ENCODE results near the gene JPT2.
"Not testable (repeated sequence)": the region's sequence is repeated elsewhere in the genome, so short reads cannot be mapped to it uniquely, and the experiment has no call there.

JPT2 gene

DNA sequence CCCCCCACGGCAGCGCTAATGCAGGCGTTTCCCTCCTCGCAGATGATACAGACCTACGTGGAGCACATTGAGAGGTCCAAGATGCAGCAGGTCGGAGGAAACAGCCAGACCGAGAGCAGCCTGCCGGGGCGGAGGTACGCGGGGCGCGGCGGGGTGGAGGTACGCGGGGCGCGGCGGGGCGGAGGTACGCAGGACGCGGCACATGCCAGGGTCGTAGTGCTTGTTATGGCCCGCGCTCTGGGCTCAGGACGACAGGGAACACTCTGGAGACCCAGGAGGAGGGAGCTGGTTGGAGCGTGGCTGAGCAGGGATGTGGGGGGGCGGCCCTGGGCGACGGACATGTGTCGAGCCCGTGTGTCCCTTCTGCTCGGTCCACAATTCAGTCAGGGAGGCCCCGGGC is 51.4 kb downstream of the JPT2 start:
- DNase-seq (ENCODE audit: extremely low read depth, insufficient read length), result no peak

DNA sequence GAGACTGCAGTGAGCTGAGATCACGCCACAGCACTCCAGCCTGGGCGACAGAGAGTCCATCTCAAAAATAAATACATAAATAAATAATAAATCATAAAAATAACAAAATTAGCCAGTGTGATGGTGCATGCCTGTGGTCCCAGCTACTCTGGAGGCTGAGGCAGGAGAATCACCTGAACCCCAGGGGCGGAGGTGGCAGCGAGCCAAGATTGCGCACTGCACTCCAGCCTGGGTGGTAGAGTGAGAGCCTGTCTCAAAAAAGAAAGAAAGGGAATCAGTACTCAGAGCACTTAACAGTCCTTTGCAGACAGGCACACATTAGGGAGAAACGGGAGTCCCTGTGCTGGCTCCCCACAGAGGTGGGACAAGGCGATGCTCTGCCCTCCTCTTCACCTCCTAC is 53.0 kb downstream of the JPT2 start:
- DNase-seq (ENCODE audit: extremely low read depth, insufficient read length), result no peak
- TF ChIP-seq, protein P1, sequence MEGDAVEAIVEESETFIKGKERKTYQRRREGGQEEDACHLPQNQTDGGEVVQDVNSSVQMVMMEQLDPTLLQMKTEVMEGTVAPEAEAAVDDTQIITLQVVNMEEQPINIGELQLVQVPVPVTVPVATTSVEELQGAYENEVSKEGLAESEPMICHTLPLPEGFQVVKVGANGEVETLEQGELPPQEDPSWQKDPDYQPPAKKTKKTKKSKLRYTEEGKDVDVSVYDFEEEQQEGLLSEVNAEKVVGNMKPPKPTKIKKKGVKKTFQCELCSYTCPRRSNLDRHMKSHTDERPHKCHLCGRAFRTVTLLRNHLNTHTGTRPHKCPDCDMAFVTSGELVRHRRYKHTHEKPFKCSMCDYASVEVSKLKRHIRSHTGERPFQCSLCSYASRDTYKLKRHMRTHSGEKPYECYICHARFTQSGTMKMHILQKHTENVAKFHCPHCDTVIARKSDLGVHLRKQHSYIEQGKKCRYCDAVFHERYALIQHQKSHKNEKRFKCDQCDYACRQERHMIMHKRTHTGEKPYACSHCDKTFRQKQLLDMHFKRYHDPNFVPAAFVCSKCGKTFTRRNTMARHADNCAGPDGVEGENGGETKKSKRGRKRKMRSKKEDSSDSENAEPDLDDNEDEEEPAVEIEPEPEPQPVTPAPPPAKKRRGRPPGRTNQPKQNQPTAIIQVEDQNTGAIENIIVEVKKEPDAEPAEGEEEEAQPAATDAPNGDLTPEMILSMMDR (IDR thresholded peaks at IDR 0.05; ENCODE audit: insufficient read depth, low read length, poor library complexity, severe bottlenecking), result no peak
- H3K27me3 ChIP-seq (replicated peaks; ENCODE audit: control insufficient read depth, insufficient read depth, low read length), result no peaks in the 10 kb centered on the region
- peaks cover 43% of the 10 kb centered on the region for H3K36me3 ChIP-seq (ENCODE audit: control insufficient read depth, insufficient read depth, low read length)
- H3K4me3 ChIP-seq (replicated peaks; ENCODE audit: low read depth, low read length), result no peak overlapping the region

More for the DNA sequence above, 51.4 kb downstream of the JPT2 start:
- no peak overlapping the region for H3K4me3 ChIP-seq (replicated peaks; ENCODE audit: low read depth, low read length)
- no peaks in the 10 kb centered on the region for H3K27me3 ChIP-seq (replicated peaks; ENCODE audit: control insufficient read depth, insufficient read depth, low read length)
- TF ChIP-seq, protein P1 (IDR thresholded peaks at IDR 0.05; ENCODE audit: insufficient read depth, low read length, poor library complexity, severe bottlenecking), result no peak
- H3K36me3 ChIP-seq (ENCODE audit: control insufficient read depth, insufficient read depth, low read length), result peaks cover 45% of the 10 kb centered on the region

DNA sequence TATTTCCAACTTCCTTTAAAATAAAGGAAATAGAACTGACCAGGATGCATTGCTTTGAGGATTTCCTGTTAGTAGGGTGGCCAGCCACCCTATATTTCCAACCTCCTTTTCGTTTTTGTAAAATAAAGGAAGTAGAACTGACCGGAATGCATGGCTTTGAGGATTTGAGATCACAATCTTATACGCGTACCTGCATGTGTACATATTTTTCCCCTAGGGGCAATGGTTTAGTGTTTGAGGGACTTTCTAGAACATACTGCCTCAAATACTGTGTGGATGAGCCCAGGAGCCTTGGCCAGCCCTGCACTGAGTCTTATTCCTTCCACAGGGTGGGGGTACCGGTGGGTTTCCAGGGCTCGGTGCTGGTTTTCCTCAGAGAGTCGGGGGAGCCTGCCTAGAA is 53.5 kb downstream of the JPT2 start:
- TF ChIP-seq, protein P1 (IDR thresholded peaks at IDR 0.05; ENCODE audit: insufficient read depth, low read length, poor library complexity, severe bottlenecking), result no peak
- H3K27me3 ChIP-seq (replicated peaks; ENCODE audit: control insufficient read depth, insufficient read depth, low read length), result no peaks in the 10 kb centered on the region
- peaks cover 42% of the 10 kb centered on the region for H3K36me3 ChIP-seq (ENCODE audit: control insufficient read depth, insufficient read depth, low read length)
- no peak overlapping the region for H3K4me3 ChIP-seq (replicated peaks; ENCODE audit: low read depth, low read length)
- DNase-seq (ENCODE audit: extremely low read depth, insufficient read length), result no peak

DNA sequence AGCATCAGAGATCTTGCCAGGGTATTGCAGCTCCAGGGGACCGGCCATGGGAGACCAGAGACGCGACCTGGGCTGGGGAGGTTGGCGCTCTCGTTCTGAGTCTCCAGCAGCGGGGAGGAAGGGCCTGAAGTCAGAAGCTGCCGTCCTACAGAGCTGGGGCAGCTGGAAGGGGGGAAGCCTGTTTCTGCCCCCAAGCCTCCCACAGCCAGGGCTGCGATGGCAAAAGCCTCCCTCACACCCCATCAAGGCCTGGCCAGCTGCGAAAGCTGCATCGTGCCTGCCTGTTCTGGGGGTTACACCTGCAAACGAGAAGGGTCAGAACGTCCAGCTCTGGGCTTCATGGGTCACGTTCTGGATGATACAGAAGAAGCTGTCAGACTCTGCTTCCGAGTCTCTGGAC is 54.0 kb downstream of the JPT2 start:
- Histone ChIP-seq H3K27me3 (replicated peaks; ENCODE audit: control insufficient read depth, insufficient read depth, low read length) (no peaks in the 10 kb centered on the region), H3K36me3 (ENCODE audit: control insufficient read depth, insufficient read depth, low read length) (peaks cover 38% of the 10 kb centered on the region), H3K4me3 (replicated peaks; ENCODE audit: low read depth, low read length) (no peak overlapping the region)
- TF ChIP-seq, protein P1 (IDR thresholded peaks at IDR 0.05; ENCODE audit: insufficient read depth, low read length, poor library complexity, severe bottlenecking), result no peak
- DNase-seq (ENCODE audit: extremely low read depth, insufficient read length), result no peak

DNA sequence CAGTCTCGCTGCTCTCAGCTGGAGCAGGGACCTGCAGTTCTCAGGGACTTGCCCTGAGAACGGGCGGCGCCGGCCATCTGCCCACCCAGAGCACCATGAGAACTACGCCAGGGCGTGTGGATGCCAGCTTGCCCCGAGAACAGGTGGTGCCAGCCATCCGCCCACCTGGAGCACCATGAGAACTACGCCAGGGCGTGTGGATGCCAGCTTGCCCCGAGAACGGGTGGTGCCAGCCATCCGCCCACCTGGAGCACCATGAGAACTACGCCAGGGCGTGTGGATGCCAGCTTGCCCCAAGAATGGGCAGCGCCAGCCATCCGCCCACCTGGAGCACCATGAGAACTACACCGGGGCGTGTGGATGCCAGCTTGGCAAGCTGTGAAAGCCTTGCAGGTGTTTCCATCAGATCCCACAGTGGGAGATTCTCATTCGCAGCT is 54.5 kb downstream of the JPT2 start:
- H3K27me3 ChIP-seq (replicated peaks; ENCODE audit: control insufficient read depth, insufficient read depth, low read length); DNase-seq (ENCODE audit: extremely low read depth, insufficient read length); H3K4me3 ChIP-seq (replicated peaks; ENCODE audit: low read depth, low read length): not testable (repeated sequence)
- H3K36me3 ChIP-seq (ENCODE audit: control insufficient read depth, insufficient read depth, low read length), result peaks cover 35% of the 10 kb centered on the region

DNA sequence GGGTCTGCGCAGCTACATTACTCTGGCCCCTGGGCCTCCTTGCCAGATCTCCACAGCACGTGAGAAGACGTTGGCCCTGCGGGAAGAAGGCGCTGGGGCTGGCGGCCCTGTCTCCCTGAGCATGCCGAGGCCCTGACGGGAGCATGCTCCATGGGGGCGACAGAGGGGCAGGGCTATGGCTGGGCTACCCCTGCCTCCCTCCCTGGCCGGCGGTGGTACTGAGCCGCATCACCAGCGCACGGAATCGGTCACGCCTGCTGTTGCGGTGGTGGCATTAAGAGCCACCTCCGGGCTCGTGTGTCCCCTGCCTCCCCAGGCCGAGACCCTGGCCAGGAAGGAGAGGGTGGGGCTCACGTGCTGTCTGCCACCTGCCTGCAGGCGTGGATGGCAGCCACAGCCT is 56.0 kb downstream of the JPT2 start:
- peaks cover 26% of the 10 kb centered on the region for H3K36me3 ChIP-seq (ENCODE audit: control insufficient read depth, insufficient read depth, low read length)
- TF ChIP-seq, protein P1 (IDR thresholded peaks at IDR 0.05; ENCODE audit: insufficient read depth, low read length, poor library complexity, severe bottlenecking), result no peak
- no peak overlapping the region for H3K4me3 ChIP-seq (replicated peaks; ENCODE audit: low read depth, low read length)

More for the DNA sequence above, 56.0 kb downstream of the JPT2 start:
- H3K27me3 ChIP-seq (replicated peaks; ENCODE audit: control insufficient read depth, insufficient read depth, low read length), result no peaks in the 10 kb centered on the region
- no peak for DNase-seq (ENCODE audit: extremely low read depth, insufficient read length)
